HEK293 (cell line): ENCODE results near the gene ZNF831.

ENCODE experiments used
- CTCF ChIA-PET: fragments of 350-600 bp; formaldehyde crosslinking; extraction: SDS; loops from one replicate; lab custom pipeline; 2021; ENCODE audit warnings: antibody characterized with exemption; lab: Yijun Ruan, JAX
- POLR2A ChIA-PET: fragments of 300-600 bp; formaldehyde crosslinking; extraction: SDS; loops from one replicate; lab custom pipeline; 2020; ENCODE audit warnings: antibody characterized with exemption, inconsistent platforms; lab: Yijun Ruan, JAX
- H3K27ac ChIP-seq: fragments of 200-500 bp; sonication (Bioruptor generic); 2 replicates; pipeline ENCODE4 v1.5.1; 2014; ENCODE audit warnings: low read depth, low read length, control low read depth, inconsistent platforms; ENCODE audit errors: extremely low read depth
- H3K36me3 ChIP-seq, 2 experiments: fragments of 200-500 bp in 1 of 2; sonication (Bioruptor generic) in 1 of 2; 1 replicate in 1 of 2; 2 replicates in 1 of 2; pipeline ENCODE4 v1.5.1; 2014 to 2017; ENCODE audit warnings: inconsistent platforms in 2 of 2, low read length in 2 of 2; ENCODE audit not compliant: control insufficient read depth in 2 of 2, insufficient read depth in 1 of 2
- H3K4me1 ChIP-seq: fragments of 200-500 bp; sonication (Bioruptor generic); 2 replicates; pipeline ENCODE4 v1.5.1; 2014; ENCODE audit warnings: mild to moderate bottlenecking, low read length, inconsistent platforms; ENCODE audit not compliant: control insufficient read depth, insufficient read depth
- H3K4me3 ChIP-seq: 2 replicates; pipeline ENCODE4 v1.5.1; 2011; ENCODE audit warnings: low read depth, mild to moderate bottlenecking, control low read depth, low read length, moderate library complexity
- H3K9me3 ChIP-seq: fragments of 200-500 bp; sonication (Bioruptor generic); 2 replicates; pipeline ENCODE4 v1.5.1; 2014; ENCODE audit warnings: low read depth, low read length, inconsistent platforms; ENCODE audit not compliant: control insufficient read depth, insufficient read depth
- CTCF ChIP-seq: fragments of 450-650 bp; formaldehyde crosslinking; IDR thresholded peaks from 2 replicates; pipeline ENCODE4 v1.5.1; 2016; ENCODE audit warnings: missing biosample characterization, missing genetic modification characterization
- KLF1 ChIP-seq: fragments of 450-650 bp; formaldehyde crosslinking; IDR thresholded peaks from 2 replicates; pipeline ENCODE4 v1.5.1; 2016; ENCODE audit warnings: missing biosample characterization, missing genetic modification characterization
- KLF17 ChIP-seq: fragments of 450-650 bp; formaldehyde crosslinking; IDR thresholded peaks from 2 replicates; pipeline ENCODE4 v1.5.1; 2016; ENCODE audit warnings: missing biosample characterization, missing genetic modification characterization
- PRDM4 ChIP-seq: fragments of 450-650 bp; formaldehyde crosslinking; IDR thresholded peaks from 2 replicates; pipeline ENCODE4 v1.5.1; 2017; ENCODE audit warnings: missing biosample characterization, missing genetic modification characterization
- SALL2 ChIP-seq: fragments of 450-650 bp; formaldehyde crosslinking; IDR thresholded peaks from 2 replicates; pipeline ENCODE4 v1.5.0; 2017; ENCODE audit warnings: missing biosample characterization, mild to moderate bottlenecking, missing genetic modification characterization, borderline replicate concordance
- YY2 ChIP-seq: fragments of 450-650 bp; formaldehyde crosslinking; IDR thresholded peaks from 2 replicates; pipeline ENCODE4 v1.5.1; 2016; ENCODE audit warnings: missing biosample characterization, missing genetic modification characterization
- ZBTB1 ChIP-seq: fragments of 450-650 bp; formaldehyde crosslinking; IDR thresholded peaks from 2 replicates; pipeline ENCODE4 v1.5.1; 2016; ENCODE audit warnings: missing biosample characterization, missing genetic modification characterization
- ZBTB20 ChIP-seq: fragments of 450-650 bp; formaldehyde crosslinking; IDR thresholded peaks from 2 replicates; pipeline ENCODE4 v1.5.1; 2016; ENCODE audit warnings: missing biosample characterization, missing genetic modification characterization
- ZBTB21 ChIP-seq: fragments of 450-650 bp; formaldehyde crosslinking; IDR thresholded peaks from 2 replicates; pipeline ENCODE4 v1.5.1; 2017; ENCODE audit warnings: missing biosample characterization, missing genetic modification characterization
- ZBTB48 ChIP-seq: fragments of 450-650 bp; formaldehyde crosslinking; IDR thresholded peaks from 2 replicates; pipeline ENCODE4 v1.5.1; 2016; ENCODE audit warnings: missing biosample characterization, missing genetic modification characterization
- ZNF138 ChIP-seq: fragments of 450-650 bp; formaldehyde crosslinking; IDR thresholded peaks from 2 replicates; pipeline ENCODE4 v1.5.1; 2016; ENCODE audit warnings: missing biosample characterization, missing genetic modification characterization, borderline replicate concordance
- ZNF174 ChIP-seq: fragments of 450-650 bp; formaldehyde crosslinking; IDR thresholded peaks from 2 replicates; pipeline ENCODE4 v1.5.0; 2017; ENCODE audit warnings: missing biosample characterization, mild to moderate bottlenecking, missing genetic modification characterization
- ZNF202 ChIP-seq: fragments of 450-650 bp; formaldehyde crosslinking; IDR thresholded peaks from 2 replicates; pipeline ENCODE4 v1.5.1; 2016; ENCODE audit warnings: missing biosample characterization, missing genetic modification characterization, borderline replicate concordance
- ZNF266 ChIP-seq: fragments of 450-650 bp; formaldehyde crosslinking; IDR thresholded peaks from 2 replicates; pipeline ENCODE4 v1.5.1; 2016; ENCODE audit warnings: missing biosample characterization, missing genetic modification characterization, low read depth
- ZNF362 ChIP-seq: fragments of 450-650 bp; formaldehyde crosslinking; IDR thresholded peaks from 2 replicates; pipeline ENCODE4 v1.5.1; 2016; ENCODE audit warnings: missing biosample characterization, missing genetic modification characterization
- ZNF394 ChIP-seq: fragments of 450-650 bp; formaldehyde crosslinking; IDR thresholded peaks from 2 replicates; pipeline ENCODE4 v1.5.1; 2016; ENCODE audit warnings: missing biosample characterization, missing genetic modification characterization, mild to moderate bottlenecking, moderate library complexity, borderline replicate concordance
- ZNF488 ChIP-seq: fragments of 450-650 bp; formaldehyde crosslinking; IDR thresholded peaks from 2 replicates; pipeline ENCODE4 v1.5.1; 2016; ENCODE audit warnings: missing biosample characterization, missing genetic modification characterization
- ZNF530 ChIP-seq: fragments of 450-650 bp; formaldehyde crosslinking; IDR thresholded peaks from 2 replicates; pipeline ENCODE4 v1.5.1; 2016; ENCODE audit warnings: low read depth, missing biosample characterization, missing genetic modification characterization
- ZNF585B ChIP-seq: fragments of 450-650 bp; formaldehyde crosslinking; IDR thresholded peaks from 2 replicates; pipeline ENCODE4 v1.5.1; 2016; ENCODE audit warnings: missing biosample characterization, missing genetic modification characterization
- ZNF610 ChIP-seq: fragments of 450-650 bp; formaldehyde crosslinking; IDR thresholded peaks from 2 replicates; pipeline ENCODE4 v1.5.1; 2016; ENCODE audit warnings: missing biosample characterization, missing genetic modification characterization, borderline replicate concordance
- ZNF654 ChIP-seq: fragments of 450-650 bp; formaldehyde crosslinking; IDR thresholded peaks from 2 replicates; pipeline ENCODE4 v1.5.1; 2016; ENCODE audit warnings: low read depth, missing biosample characterization, missing genetic modification characterization
- ZNF707 ChIP-seq: fragments of 450-650 bp; formaldehyde crosslinking; IDR thresholded peaks from 2 replicates; pipeline ENCODE4 v1.5.1; 2016; ENCODE audit warnings: missing biosample characterization, missing genetic modification characterization
- ZNF776 ChIP-seq: fragments of 450-650 bp; formaldehyde crosslinking; IDR thresholded peaks from 2 replicates; pipeline ENCODE4 v1.5.0; 2017; ENCODE audit warnings: missing biosample characterization, missing genetic modification characterization, borderline replicate concordance
- ZNF843 ChIP-seq: fragments of 450-650 bp; formaldehyde crosslinking; IDR thresholded peaks from 2 replicates; pipeline ENCODE4 v1.5.1; 2016; ENCODE audit warnings: missing biosample characterization, missing genetic modification characterization

The ZNF831 gene

GRCh38 chr20:59299945-59300332 lies 136.3 kb downstream of the ZNF831 start:
- Histone ChIP-seq H3K36me3 (no peaks in the 10 kb centered on the region), H3K4me1 (no peaks in the 10 kb centered on the region), H3K4me3 (no peak overlapping the region), H3K27ac (no peak overlapping the region), H3K9me3 (no peaks in the 10 kb centered on the region)
- POLR2A ChIA-PET = no interaction called here
- CTCF ChIA-PET = no interaction called here
- TF ChIP-seq ZNF654 (tag by site-specific recombination) = no peak
- TF ChIP-seq ZNF585B (tag by site-specific recombination) = no peak
- no peak for TF ChIP-seq ZNF530 (tag by site-specific recombination)
- TF ChIP-seq ZNF138 (tag by site-specific recombination) = no peak
- no peak for TF ChIP-seq PRDM4 (tag by site-specific recombination)
- TF ChIP-seq ZNF362 (tag by site-specific recombination) = no peak
- no peak for TF ChIP-seq ZBTB20 (tag by site-specific recombination)
- TF ChIP-seq ZBTB21 (tag by site-specific recombination) = no peak
- TF ChIP-seq ZNF394 = no peak
- no peak for TF ChIP-seq ZNF488
- TF ChIP-seq ZNF174 (tag by site-specific recombination) = no peak
- no peak for TF ChIP-seq ZBTB48 (tag by site-specific recombination)
- TF ChIP-seq KLF1 (tag by site-specific recombination) = no peak
- TF ChIP-seq ZNF202 (tag by site-specific recombination) = no peak
- TF ChIP-seq ZBTB1 (tag by site-specific recombination) = no peak
- no peak for TF ChIP-seq YY2 (tag by site-specific recombination)
- no peak for TF ChIP-seq SALL2 (tag by site-specific recombination)
- no peak for TF ChIP-seq KLF17 (tag by site-specific recombination)
- TF ChIP-seq ZNF610 (tag by site-specific recombination) = no peak
- no peak for TF ChIP-seq ZNF707

- H3K9me3 ChIP-seq = no peaks in the 10 kb centered on the region
- no peak within 1 kb of the TSS for H3K27ac ChIP-seq
- H3K4me3 ChIP-seq = no peak within 1 kb of the TSS
- no peaks in the 10 kb centered on the region for H3K36me3 ChIP-seq
- CTCF ChIA-PET = no interaction called here
- H3K4me1 ChIP-seq = no peaks in the 10 kb centered on the region
- POLR2A ChIA-PET = no interaction called here
- no peak for TF ChIP-seq CTCF (tag by site-specific recombination)
- no peak for TF ChIP-seq ZNF843 (tag by site-specific recombination)
- TF ChIP-seq ZNF266 (tag by site-specific recombination) = no peak
- no peak for TF ChIP-seq ZNF776 (tag by site-specific recombination)
Observed at GRCh38 chr20:59300333-59301081, 136.9 kb downstream of the ZNF831 start, which contains the start of gene EDN3. Gene EDN3, plus strand, starts transcription at chr20:59300611. Its CDS starts 202 bp downstream, at chr20:59300813.
